Ureter (tissue), 1 donor: ENCODE data around the gene WDR18. TPM values are rescaled to one million over a fixed set of nuclear protein-coding genes. Genes with fewer than 3 reads are reported as not detected.

Experiments used
- DNase-seq: peaks from one replicate; pipeline ENCODE4 v3.0.0-alpha.2; 2020; ENCODE audit warnings: low spot score
- total RNA-seq: library from RNA; stranded (reverse); gene quantifications from one replicate; pipeline ENCODE4 v1.2.4, GENCODE V29; 2023
- donor health status: DM: yes; HTN: yes; CAD: no.

WDR18 gene
- total RNA-seq, 1 donor from 2014 or later = 36.6 TPM

- DNase-seq = no peak
These were observed 7.2 kb downstream of the WDR18 start for GRCh38 chr19:991174-991931.

- DNase-seq = no peak
These were observed 8.0 kb downstream of the WDR18 start for GRCh38 chr19:991932-992669.

- no peak for DNase-seq
These were observed 8.5 kb downstream of the WDR18 start for GRCh38 chr19:992670-993055.

- DNase-seq = no peak
These were observed 9.3 kb downstream of the WDR18 start for GRCh38 chr19:993361-993830.

GRCh38 chr19:993831-994393 is 9.8 kb downstream of the WDR18 start:
- no peak for DNase-seq

GRCh38 chr19:994516-994915 is 10.4 kb downstream of the WDR18 start:
- no peak for DNase-seq

- no peak for DNase-seq
These were observed 11.1 kb downstream of the WDR18 start for GRCh38 chr19:995051-995827.

GRCh38 chr19:996051-996838 is 12.1 kb downstream of the WDR18 start:
- DNase-seq = no peak

GRCh38 chr19:998064-998463 is 13.9 kb downstream of the WDR18 start:
- DNase-seq = no peak

- DNase-seq = no peak
These were observed 15.2 kb downstream of the WDR18 start for GRCh38 chr19:999379-999719.

- DNase-seq = no peak
These were observed 15.9 kb downstream of the WDR18 start, which contains the start of gene GRIN3B for GRCh38 chr19:1000095-1000494. GRIN3B (plus strand) TSS chr19:1000419; CDS start chr19:1000438, 19 bp downstream.

- no peak for DNase-seq
These were observed 16.7 kb downstream of the WDR18 start for GRCh38 chr19:1000591-1001537.

- DNase-seq = no peak
These were observed 17.5 kb downstream of the WDR18 start for GRCh38 chr19:1001538-1002166.

GRCh38 chr19:1002600-1002999 is 18.5 kb downstream of the WDR18 start:
- DNase-seq = no peak

- no peak for DNase-seq
These were observed 19.1 kb downstream of the WDR18 start for GRCh38 chr19:1003283-1003682.

GRCh38 chr19:1004204-1004802 is 20.2 kb downstream of the WDR18 start:
- DNase-seq = no peak

- DNase-seq = no peak
These were observed 20.9 kb downstream of the WDR18 start for GRCh38 chr19:1004803-1005664.

GRCh38 chr19:1006711-1007398 is 22.7 kb downstream of the WDR18 start:
- DNase-seq = no peak
